Upper lobe of right lung (tissue), 1 donor: ENCODE measurements around the gene RFTN1. TPM values are rescaled to one million over a fixed set of nuclear protein-coding genes. Genes with fewer than 3 reads are reported as not detected.

ENCODE experiments used
- ATAC-seq: fragments of 200-7000 bp; cut with Tn5 transposase; one replicate; pipeline ENCODE4 v1.9.1; 2020; ENCODE audit warnings: mild to moderate bottlenecking, moderate library complexity
- DNase-seq: peaks from one replicate; pipeline ENCODE4 v3.0.0-alpha.2; 2020
- H3K27ac ChIP-seq: fragments of 200-600 bp; one replicate; pipeline ENCODE4 v1.8.0; 2022
- H3K27me3 ChIP-seq: fragments of 200-600 bp; one replicate; pipeline ENCODE4 v1.8.0; 2022; ENCODE audit warnings: mild to moderate bottlenecking
- H3K36me3 ChIP-seq: fragments of 200-600 bp; one replicate; pipeline ENCODE4 v1.8.0; 2022
- H3K4me1 ChIP-seq: fragments of 200-600 bp; one replicate; pipeline ENCODE4 v1.8.0; 2022
- H3K4me3 ChIP-seq: fragments of 200-600 bp; one replicate; pipeline ENCODE4 v1.8.0; 2022; ENCODE audit warnings: mild to moderate bottlenecking
- H3K9me3 ChIP-seq: fragments of 200-600 bp; one replicate; pipeline ENCODE4 v1.8.0; 2022
- CTCF ChIP-seq: fragments of 200-600 bp; IDR thresholded peaks from one replicate; pipeline ENCODE4 v1.8.0; 2022; ENCODE audit warnings: antibody characterized with exemption
- intact Hi-C: fragments of 100-400 bp; cut with DNase I; formaldehyde crosslinking; loops from one replicate; pipeline ENCODE4 v1.11.0; 2022
- total RNA-seq: library from RNA; stranded (reverse); fragmentation: NEBNext Ultra II Directional; extraction: Animal tissue kit (Norgen Biotek cat#: 25700); gene quantifications from one replicate; pipeline ENCODE4 v1.2.1, GENCODE V29; 2021
- donor health status: DM: no; HTN: yes; CAD: no; lungs with severe emphysema.

The RFTN1 gene
- total RNA-seq, 1 donor from 2014 or later: 69.4 TPM

GRCh38 chr3:16466822-16467221 is 46.7 kb downstream of the RFTN1 start:
- Histone ChIP-seq H3K27ac (no peak overlapping the region), H3K36me3 (peaks cover 12% of the 10 kb centered on the region), H3K4me3 (no peak overlapping the region), H3K9me3 (no peaks in the 10 kb centered on the region), H3K27me3 (no peaks in the 10 kb centered on the region), H3K4me1 (peaks cover 9% of the 10 kb centered on the region)
- intact Hi-C loops: no loop called here
- no peak for DNase-seq
- ATAC-seq: no peak
- TF ChIP-seq CTCF: no peak

DNA sequence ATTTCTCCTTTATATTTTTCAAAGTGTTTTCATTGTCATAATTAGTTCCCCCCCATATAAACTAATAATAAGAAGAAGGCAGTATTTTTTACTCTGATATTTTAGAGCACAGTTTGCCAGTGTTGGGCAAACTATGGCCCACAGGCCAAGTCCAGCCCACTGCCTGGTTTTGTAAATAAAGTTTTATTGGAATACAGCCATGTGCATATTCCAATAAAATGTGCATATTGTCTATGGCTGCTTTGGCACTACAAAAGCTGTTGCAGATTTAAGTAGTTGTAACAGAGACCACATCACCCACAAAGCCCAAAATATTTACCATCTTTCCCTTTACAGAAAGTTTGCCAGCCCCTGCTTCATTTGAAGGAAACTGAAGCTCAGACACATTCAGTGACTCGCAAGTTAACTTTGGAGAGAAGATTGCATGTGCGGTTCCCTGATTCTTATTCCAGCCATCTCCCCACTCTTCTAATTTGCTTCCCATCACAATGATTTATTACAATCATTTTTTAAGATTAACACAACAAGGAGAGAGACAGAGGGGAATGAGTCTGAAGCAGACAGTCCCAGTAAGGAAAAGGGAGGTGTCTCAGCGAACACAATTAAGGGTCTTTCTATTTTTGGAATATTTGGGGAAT is 48.9 kb downstream of the RFTN1 start:
- H3K36me3 ChIP-seq: peaks cover 4% of the 10 kb centered on the region
- H3K27me3 ChIP-seq: no peaks in the 10 kb centered on the region
- H3K4me1 ChIP-seq: peaks cover 16% of the 10 kb centered on the region
- ATAC-seq (no peak), DNase-seq (no peak)
- H3K4me3 ChIP-seq: no peak overlapping the region
- TF ChIP-seq CTCF: no peak
- no peak overlapping the region for H3K27ac ChIP-seq
- no peaks in the 10 kb centered on the region for H3K9me3 ChIP-seq
- intact Hi-C loops: no loop called here

DNA sequence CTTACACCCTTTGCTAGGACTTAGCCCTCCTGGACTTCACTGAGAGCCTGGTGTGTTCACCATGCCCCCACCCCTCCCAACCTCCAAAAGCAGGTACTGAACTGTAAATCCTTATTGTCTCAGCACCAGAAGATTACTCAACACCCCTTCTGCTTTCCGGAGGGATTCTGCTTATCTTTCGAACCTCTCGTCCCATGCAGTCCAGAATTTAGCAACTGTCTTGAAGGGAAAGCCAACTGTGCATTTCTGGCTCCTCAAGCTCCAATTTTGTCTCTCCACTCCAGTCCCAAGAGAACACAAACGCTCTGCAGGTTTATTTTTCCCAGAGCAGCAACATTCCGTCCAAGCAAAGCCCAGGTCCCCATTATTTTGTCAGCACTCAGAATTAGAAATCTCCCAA is 49.6 kb downstream of the RFTN1 start:
- ATAC-seq (no peak), DNase-seq (no peak)
- no peaks in the 10 kb centered on the region for H3K27me3 ChIP-seq
- intact Hi-C loops: no loop called here
- peaks cover 4% of the 10 kb centered on the region for H3K36me3 ChIP-seq
- no peak overlapping the region for H3K27ac ChIP-seq
- TF ChIP-seq CTCF: no peak
- no peak overlapping the region for H3K4me3 ChIP-seq
- H3K9me3 ChIP-seq: no peaks in the 10 kb centered on the region
- H3K4me1 ChIP-seq: peaks cover 16% of the 10 kb centered on the region

DNA sequence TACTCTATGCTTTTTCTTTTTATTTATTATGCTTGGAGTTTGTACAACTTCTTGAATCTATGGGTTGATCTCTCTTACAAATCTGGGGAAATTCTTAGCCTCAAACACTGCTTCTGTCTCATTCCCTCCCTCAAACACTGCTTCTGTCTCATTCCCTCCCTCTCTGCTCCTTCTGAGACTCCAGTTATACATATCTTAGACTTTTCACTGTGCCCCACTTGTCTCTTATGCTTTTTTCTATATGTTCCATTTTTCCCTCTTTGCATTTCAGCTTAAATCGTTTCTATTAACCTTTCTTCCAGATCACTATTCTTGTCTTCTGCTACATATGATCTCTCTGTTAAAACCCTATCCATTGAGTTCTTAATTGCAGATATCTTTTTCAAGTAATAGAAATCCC is 50.4 kb downstream of the RFTN1 start:
- no peak overlapping the region for H3K27ac ChIP-seq
- no peaks in the 10 kb centered on the region for H3K9me3 ChIP-seq
- DNase-seq (no peak), ATAC-seq (no peak)
- H3K36me3 ChIP-seq: peaks cover 4% of the 10 kb centered on the region
- intact Hi-C loops: no loop called here
- peaks cover 18% of the 10 kb centered on the region for H3K4me1 ChIP-seq
- H3K27me3 ChIP-seq: no peaks in the 10 kb centered on the region
- no peak overlapping the region for H3K4me3 ChIP-seq
- TF ChIP-seq CTCF: no peak

DNA sequence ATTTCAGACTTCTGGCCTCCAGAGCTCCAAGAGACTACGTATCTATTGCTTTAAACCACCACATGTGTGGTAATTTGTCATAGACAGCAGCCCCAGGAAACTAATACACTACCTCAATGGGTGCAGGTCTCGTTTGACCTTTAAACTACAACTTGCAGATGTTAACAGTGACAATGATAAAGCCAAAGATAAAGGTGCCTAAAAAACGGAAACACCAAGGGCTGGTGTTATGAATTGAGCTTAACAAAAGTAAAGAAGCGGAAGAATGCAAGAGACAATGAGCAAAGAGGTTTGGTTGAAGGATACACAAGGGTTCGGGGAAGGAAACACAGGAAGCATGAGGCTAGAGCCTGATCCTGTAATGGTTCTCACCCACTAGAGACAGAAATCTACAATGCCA is 50.8 kb downstream of the RFTN1 start:
- peaks cover 17% of the 10 kb centered on the region for H3K4me1 ChIP-seq
- ATAC-seq (no peak), DNase-seq (no peak)
- no peak overlapping the region for H3K27ac ChIP-seq
- no peaks in the 10 kb centered on the region for H3K27me3 ChIP-seq
- intact Hi-C loops: no loop called here
- H3K4me3 ChIP-seq: no peak overlapping the region
- peaks cover 4% of the 10 kb centered on the region for H3K36me3 ChIP-seq
- H3K9me3 ChIP-seq: no peaks in the 10 kb centered on the region
- no peak for TF ChIP-seq CTCF
